ENCODE measurements around the gene LRRC71. TPM values are rescaled to one million over a fixed set of nuclear protein-coding genes. Genes with fewer than 3 reads are reported as not detected.
"Not testable (repeated sequence)": the region's sequence is repeated elsewhere in the genome, so short reads cannot be mapped to it uniquely, and the experiment has no call there.

Gene LRRC71
- polyA plus RNA-seq, 1 donor = 0.83 TPM

GRCh38 chr1:156905651-156906050 is 14.8 kb upstream of the LRRC71 start:
- DNase-seq = no peak

- no peak for DNase-seq
Observed at GRCh38 chr1:156906206-156906906, 14.1 kb upstream of the LRRC71 start.

GRCh38 chr1:156908541-156908940 is 11.9 kb upstream of the LRRC71 start:
- no peak for DNase-seq

GRCh38 chr1:156908955-156909354 is 11.5 kb upstream of the LRRC71 start:
- DNase-seq = no peak

- DNase-seq = no peak
Observed at GRCh38 chr1:156909671-156910070, 10.8 kb upstream of the LRRC71 start.

- no peak for DNase-seq
Observed at GRCh38 chr1:156910309-156910782, 10.1 kb upstream of the LRRC71 start.

GRCh38 chr1:156911577-156912298 is 8.7 kb upstream of the LRRC71 start:
- no peak for DNase-seq

- DNase-seq = no peak
Observed at GRCh38 chr1:156912310-156912709, 8.1 kb upstream of the LRRC71 start.

GRCh38 chr1:156912861-156913808 is 7.3 kb upstream of the LRRC71 start:
- no peak for DNase-seq

GRCh38 chr1:156913809-156914387 is 6.5 kb upstream of the LRRC71 start:
- no peak for DNase-seq

GRCh38 chr1:156914440-156914856 is 6.0 kb upstream of the LRRC71 start:
- no peak for DNase-seq

- DNase-seq = no peak
Observed at GRCh38 chr1:156921053-156921529, 659 bp downstream of the LRRC71 start.

GRCh38 chr1:156922986-156923669 is 2.7 kb downstream of the LRRC71 start:
- DNase-seq = no peak

GRCh38 chr1:156923670-156924477 is 3.4 kb downstream of the LRRC71 start:
- DNase-seq = no peak

- no peak for DNase-seq
Observed at GRCh38 chr1:156924478-156925153, 4.2 kb downstream of the LRRC71 start.

- no peak for DNase-seq
Observed at GRCh38 chr1:156925154-156926010, 5.0 kb downstream of the LRRC71 start.

GRCh38 chr1:156926175-156926574 is 5.7 kb downstream of the LRRC71 start:
- DNase-seq = no peak

- not testable (repeated sequence) for DNase-seq
Observed at GRCh38 chr1:156926695-156927094, 6.3 kb downstream of the LRRC71 start.

Measured in left kidney (tissue), 2 donors.